Spleen (tissue), 3 donors: ENCODE data around the gene TP53INP2.
"Not testable (repeated sequence)": the region's sequence is repeated elsewhere in the genome, so short reads cannot be mapped to it uniquely, and the experiment has no call there.

ENCODE experiments used
- POLR2A ChIP-seq, 3 donors: fragments of 450-650 bp; IDR thresholded peaks; one replicate each; pipeline ENCODE4 v1.5.1; 2017; ENCODE audit warnings: antibody characterized with exemption in 3 of 3, mild to moderate bottlenecking in 1 of 3
- POLR2AphosphoS5 ChIP-seq, 3 donors: sonication (generic); formaldehyde crosslinking; IDR thresholded peaks; one replicate each; pipeline ENCODE4 v1.5.1; 2017; ENCODE audit warnings: antibody characterized with exemption in 3 of 3

DNA sequence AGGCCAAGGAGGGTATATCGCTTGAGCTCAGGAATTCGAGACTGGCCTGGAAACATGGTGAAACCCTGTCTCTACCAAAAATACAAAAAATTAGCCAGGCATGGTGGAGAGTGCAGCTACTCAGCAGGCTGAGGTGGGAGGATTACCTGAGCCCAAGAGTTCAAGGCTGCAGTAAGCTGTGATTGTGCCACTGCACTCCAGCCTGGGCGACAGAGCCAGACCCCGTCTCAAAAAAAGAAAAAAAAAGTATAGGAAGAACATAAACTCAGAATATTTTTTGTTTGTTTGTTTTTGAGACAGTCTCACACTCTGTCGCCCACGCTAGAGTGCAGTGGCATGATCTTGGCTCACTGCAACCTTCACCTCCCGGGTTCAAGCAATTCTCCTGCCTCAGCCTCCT, 39.4 kb upstream of the TP53INP2 start:
- TF ChIP-seq POLR2A, POLR2AphosphoS5 (IDR thresholded peaks at IDR 0.05): not testable (repeated sequence)
